Measurements from ENCODE around the gene KDM6A.

The KDM6A gene

GRCh38 chrX:44842550-44843317 is 30.3 kb upstream of the KDM6A start:
- Histone ChIP-seq H2BK5ac (ENCODE audit: low read depth, low read length, poor library complexity, severe bottlenecking) (no peak overlapping the region), H3K4ac (ENCODE audit: low read depth in 1 of 2, low read length in 2 of 2) (no peak overlapping the region), H3K27me3 (ENCODE audit: control insufficient read depth in 1 of 2, insufficient read depth in 1 of 2, low read length in 2 of 2) (no peaks in the 10 kb centered on the region), H3K14ac (ENCODE audit: low read length in 2 of 2) (no peak overlapping the region), H3K18ac (ENCODE audit: low read depth in 1 of 2, low read length in 2 of 2) (no peak overlapping the region), H3K9me3 (ENCODE audit: control insufficient read depth, low read length) (no peaks in the 10 kb centered on the region), H4K8ac (ENCODE audit: low read length) (no peak overlapping the region), H2AK5ac (ENCODE audit: low read length, severe bottlenecking) (no peak overlapping the region), H2BK12ac (ENCODE audit: low read length in 2 of 2) (no peak overlapping the region), H3K4me3 (ENCODE audit: insufficient read depth in 1 of 2, low read depth in 1 of 2, low read length in 2 of 2) (no peak overlapping the region), H4K91ac (ENCODE audit: low read length) (no peak overlapping the region), H3K36me3 (ENCODE audit: control insufficient read depth in 1 of 2, insufficient read depth in 2 of 2, low read depth in 1 of 2, low read length in 2 of 2) (no peaks in the 10 kb centered on the region), H3K23ac (ENCODE audit: low read length in 2 of 2) (no peak overlapping the region), H3K27ac (ENCODE audit: low read length, poor library complexity, severe bottlenecking) (no peak overlapping the region), H2AFZ (ENCODE audit: low read depth, low read length) (no peak overlapping the region), H2BK15ac (ENCODE audit: low read depth, poor library complexity, severe bottlenecking) (no peak overlapping the region), H3K9ac (ENCODE audit: low read length) (no peak overlapping the region), H2BK120ac (ENCODE audit: low read depth, low read length) (no peak overlapping the region), H3K4me2 (ENCODE audit: low read length, poor library complexity, severe bottlenecking) (no peak overlapping the region), H3K79me1 (replicated peaks; ENCODE audit: low read length, poor library complexity, severe bottlenecking) (no peaks in the 10 kb centered on the region), H3K4me1 (ENCODE audit: control insufficient read depth, insufficient read depth, low read depth, low read length) (no peaks in the 10 kb centered on the region)
- whole genome bisulfite sequencing = 96% methylated on average over 7 of the region's 10 CpGs
- DNase-seq = no peak

GRCh38 chrX:44843318-44843702 is 29.7 kb upstream of the KDM6A start:
- Histone ChIP-seq H3K27ac (ENCODE audit: low read length, poor library complexity, severe bottlenecking) (no peak overlapping the region), H3K18ac (ENCODE audit: low read depth in 1 of 2, low read length in 2 of 2) (no peak overlapping the region), H3K27me3 (ENCODE audit: control insufficient read depth in 1 of 2, insufficient read depth in 1 of 2, low read length in 2 of 2) (no peaks in the 10 kb centered on the region), H2AK5ac (ENCODE audit: low read length, severe bottlenecking) (no peak overlapping the region), H2BK120ac (ENCODE audit: low read depth, low read length) (no peak overlapping the region), H4K8ac (ENCODE audit: low read length) (no peak overlapping the region), H3K14ac (ENCODE audit: low read length in 2 of 2) (no peak overlapping the region), H3K9ac (ENCODE audit: low read length) (no peak overlapping the region), H2AFZ (ENCODE audit: low read depth, low read length) (no peak overlapping the region), H3K4me1 (ENCODE audit: control insufficient read depth, insufficient read depth, low read depth, low read length) (no peaks in the 10 kb centered on the region), H3K9me3 (ENCODE audit: control insufficient read depth, low read length) (no peaks in the 10 kb centered on the region), H3K79me1 (replicated peaks; ENCODE audit: low read length, poor library complexity, severe bottlenecking) (no peaks in the 10 kb centered on the region), H4K91ac (ENCODE audit: low read length) (no peak overlapping the region), H3K23ac (ENCODE audit: low read length in 2 of 2) (no peak overlapping the region), H3K4me3 (ENCODE audit: insufficient read depth in 1 of 2, low read depth in 1 of 2, low read length in 2 of 2) (no peak overlapping the region), H3K36me3 (ENCODE audit: control insufficient read depth in 1 of 2, insufficient read depth in 2 of 2, low read depth in 1 of 2, low read length in 2 of 2) (no peaks in the 10 kb centered on the region), H3K4me2 (ENCODE audit: low read length, poor library complexity, severe bottlenecking) (no peak overlapping the region), H2BK5ac (ENCODE audit: low read depth, low read length, poor library complexity, severe bottlenecking) (no peak overlapping the region), H3K4ac (ENCODE audit: low read depth in 1 of 2, low read length in 2 of 2) (no peak overlapping the region), H2BK15ac (ENCODE audit: low read depth, poor library complexity, severe bottlenecking) (no peak overlapping the region), H2BK12ac (ENCODE audit: low read length in 2 of 2) (no peak overlapping the region)
- DNase-seq = no peak
- no CpG with 5 or more reads among the region's 2 CpGs for WGBS

GRCh38 chrX:44843753-44844152 is 29.2 kb upstream of the KDM6A start, which contains the start of gene DUSP21:
DUSP21 (plus strand) TSS chrX:44844021; CDS start chrX:44844133, 112 bp downstream.
- no peak within 1 kb of the TSS for H2BK5ac ChIP-seq (ENCODE audit: low read depth, low read length, poor library complexity, severe bottlenecking)

GRCh38 chrX:44844204-44844603 is 28.8 kb upstream of the KDM6A start:
- Histone ChIP-seq H3K9me3 (ENCODE audit: control insufficient read depth, low read length) (no peaks in the 10 kb centered on the region), H3K9ac (ENCODE audit: low read length) (no peak overlapping the region), H2AK5ac (ENCODE audit: low read length, severe bottlenecking) (no peak overlapping the region), H3K4me1 (ENCODE audit: control insufficient read depth, insufficient read depth, low read depth, low read length) (no peaks in the 10 kb centered on the region), H3K27ac (ENCODE audit: low read length, poor library complexity, severe bottlenecking) (no peak overlapping the region), H2BK12ac (ENCODE audit: low read length in 2 of 2) (no peak overlapping the region), H2AFZ (ENCODE audit: low read depth, low read length) (no peak overlapping the region), H3K14ac (ENCODE audit: low read length in 2 of 2) (peak overlapping the region in 1 of 2 experiments; percentile 71), H3K4ac (ENCODE audit: low read depth in 1 of 2, low read length in 2 of 2) (no peak overlapping the region), H3K18ac (ENCODE audit: low read depth in 1 of 2, low read length in 2 of 2) (no peak overlapping the region), H3K27me3 (ENCODE audit: control insufficient read depth in 1 of 2, insufficient read depth in 1 of 2, low read length in 2 of 2) (no peaks in the 10 kb centered on the region), H2BK5ac (ENCODE audit: low read depth, low read length, poor library complexity, severe bottlenecking) (no peak overlapping the region), H3K36me3 (ENCODE audit: control insufficient read depth in 1 of 2, insufficient read depth in 2 of 2, low read depth in 1 of 2, low read length in 2 of 2) (no peaks in the 10 kb centered on the region), H3K79me1 (replicated peaks; ENCODE audit: low read length, poor library complexity, severe bottlenecking) (no peaks in the 10 kb centered on the region), H3K23ac (ENCODE audit: low read length in 2 of 2) (no peak overlapping the region), H4K8ac (ENCODE audit: low read length) (no peak overlapping the region), H3K4me2 (ENCODE audit: low read length, poor library complexity, severe bottlenecking) (no peak overlapping the region), H2BK120ac (ENCODE audit: low read depth, low read length) (no peak overlapping the region), H2BK15ac (ENCODE audit: low read depth, poor library complexity, severe bottlenecking) (no peak overlapping the region), H3K4me3 (ENCODE audit: insufficient read depth in 1 of 2, low read depth in 1 of 2, low read length in 2 of 2) (no peak overlapping the region), H4K91ac (ENCODE audit: low read length) (no peak overlapping the region)
- WGBS = 99% methylated on average over 26 of the region's 26 CpGs
- DNase-seq = no peak

More at GRCh38 chrX:44843753-44844152, 29.2 kb upstream of the KDM6A start, which contains the start of gene DUSP21:
- Histone ChIP-seq H3K4me1 (ENCODE audit: control insufficient read depth, insufficient read depth, low read depth, low read length) (no peaks in the 10 kb centered on the region), H3K4me3 (ENCODE audit: insufficient read depth in 1 of 2, low read depth in 1 of 2, low read length in 2 of 2) (no peak within 1 kb of the TSS), H3K36me3 (ENCODE audit: control insufficient read depth in 1 of 2, insufficient read depth in 2 of 2, low read depth in 1 of 2, low read length in 2 of 2) (no peaks in the 10 kb centered on the region), H3K18ac (ENCODE audit: low read depth in 1 of 2, low read length in 2 of 2) (no peak within 1 kb of the TSS), H2AK5ac (ENCODE audit: low read length, severe bottlenecking) (no peak within 1 kb of the TSS), H3K23ac (ENCODE audit: low read length in 2 of 2) (no peak within 1 kb of the TSS), H3K9me3 (ENCODE audit: control insufficient read depth, low read length) (no peaks in the 10 kb centered on the region), H3K27me3 (ENCODE audit: control insufficient read depth in 1 of 2, insufficient read depth in 1 of 2, low read length in 2 of 2) (no peaks in the 10 kb centered on the region), H3K4ac (ENCODE audit: low read depth in 1 of 2, low read length in 2 of 2) (no peak within 1 kb of the TSS), H3K9ac (ENCODE audit: low read length) (no peak within 1 kb of the TSS), H2BK15ac (ENCODE audit: low read depth, poor library complexity, severe bottlenecking) (no peak within 1 kb of the TSS), H4K8ac (ENCODE audit: low read length) (no peak within 1 kb of the TSS), H3K27ac (ENCODE audit: low read length, poor library complexity, severe bottlenecking) (no peak within 1 kb of the TSS), H4K91ac (ENCODE audit: low read length) (no peak within 1 kb of the TSS), H3K4me2 (ENCODE audit: low read length, poor library complexity, severe bottlenecking) (no peak within 1 kb of the TSS), H2AFZ (ENCODE audit: low read depth, low read length) (no peak within 1 kb of the TSS), H2BK120ac (ENCODE audit: low read depth, low read length) (no peak within 1 kb of the TSS), H3K14ac (ENCODE audit: low read length in 2 of 2) (peak within 1 kb of the TSS in 1 of 2 experiments; percentile 71), H3K79me1 (replicated peaks; ENCODE audit: low read length, poor library complexity, severe bottlenecking) (no peaks in the 10 kb centered on the region), H2BK12ac (ENCODE audit: low read length in 2 of 2) (no peak within 1 kb of the TSS)
- no peak for DNase-seq
- WGBS = 98% methylated on average over 15 of the region's 16 CpGs

All from mesenchymal stem cell (in vitro differentiated cells and primary cell).